Right cardiac atrium (tissue), 5 donors: ENCODE results near the gene ADAMTS2. TPM values are rescaled to one million over a fixed set of nuclear protein-coding genes. Genes with fewer than 3 reads are reported as not detected.
"Not testable (repeated sequence)": the region's sequence is repeated elsewhere in the genome, so short reads cannot be mapped to it uniquely, and the experiment has no call there.

Experiments used
- ATAC-seq, 2 donors: fragments of 200-7000 bp; cut with Tn5 transposase; one replicate each; pipeline versions ENCODE4 v1.8.0 to v1.9.1; 2020; ENCODE audit warnings: moderate library complexity in 2 of 2, mild to moderate bottlenecking in 1 of 2
- DNase-seq, 3 donors: peaks; one replicate each; pipeline ENCODE4 v3.0.0-alpha.2; 2020
- H3K27ac ChIP-seq: one replicate; pipeline ENCODE4 v1.5.1; 2013; ENCODE audit warnings: mild to moderate bottlenecking, low read length, control low read depth, moderate library complexity
- H3K27me3 ChIP-seq: one replicate; pipeline ENCODE4 v1.6.1; 2013; ENCODE audit not compliant: control insufficient read depth, insufficient read depth
- H3K4me1 ChIP-seq: one replicate; pipeline ENCODE4 v1.6.1; 2013; ENCODE audit warnings: low read length; ENCODE audit not compliant: control insufficient read depth, insufficient read depth
- H3K4me3 ChIP-seq: one replicate; pipeline ENCODE4 v1.5.1; 2013; ENCODE audit warnings: low read length, control low read depth
- H3K9me3 ChIP-seq: one replicate; pipeline ENCODE4 v1.6.1; 2013; ENCODE audit warnings: low read length; ENCODE audit not compliant: control insufficient read depth
- WGBS: extraction: QIAGEN DNeasy Blood & Tissue Kit; methylation state at CpG from one replicate; pipeline ENCODE4 v1.1.7; 2013; 5-methylcytosine and 5-hydroxymethylcytosine counted together
- intact Hi-C, 4 donors: fragments of 100-400 bp; cut with DNase I; formaldehyde crosslinking; loops; one replicate each; pipeline versions ENCODE4 v1.11.0 to v1.14.0; 2022 to 2023
- polyA plus RNA-seq: library from polyadenylated mRNA; stranded (reverse); fragments of 200-250 nt; gene quantifications from one replicate; pipeline ENCODE4 v1.2.3, GENCODE V29; 2013
- total RNA-seq, 4 donors: library from RNA; stranded (reverse); fragmentation: NEBNext Ultra II Directional; extraction: Animal tissue kit (Norgen Biotek cat#: 25700); gene quantifications; one replicate each; pipeline ENCODE4 v1.2.1, GENCODE V29; 2021
- donor health status: healthy with polysubstance abuse.
- donor health status: DM: no; HTN: yes; CAD: no.
- donor health status: DM: no; HTN: no; CAD: no.
- donor health status: DM: no; HTN: yes; CAD: no; lungs with severe emphysema.
- donor health status: DM: yes; HTN: yes; CAD: no.

Gene ADAMTS2
- total and polyA plus RNA-seq, 5 donors, result 7.0 to 23.2 (median 14.7) TPM

DNA sequence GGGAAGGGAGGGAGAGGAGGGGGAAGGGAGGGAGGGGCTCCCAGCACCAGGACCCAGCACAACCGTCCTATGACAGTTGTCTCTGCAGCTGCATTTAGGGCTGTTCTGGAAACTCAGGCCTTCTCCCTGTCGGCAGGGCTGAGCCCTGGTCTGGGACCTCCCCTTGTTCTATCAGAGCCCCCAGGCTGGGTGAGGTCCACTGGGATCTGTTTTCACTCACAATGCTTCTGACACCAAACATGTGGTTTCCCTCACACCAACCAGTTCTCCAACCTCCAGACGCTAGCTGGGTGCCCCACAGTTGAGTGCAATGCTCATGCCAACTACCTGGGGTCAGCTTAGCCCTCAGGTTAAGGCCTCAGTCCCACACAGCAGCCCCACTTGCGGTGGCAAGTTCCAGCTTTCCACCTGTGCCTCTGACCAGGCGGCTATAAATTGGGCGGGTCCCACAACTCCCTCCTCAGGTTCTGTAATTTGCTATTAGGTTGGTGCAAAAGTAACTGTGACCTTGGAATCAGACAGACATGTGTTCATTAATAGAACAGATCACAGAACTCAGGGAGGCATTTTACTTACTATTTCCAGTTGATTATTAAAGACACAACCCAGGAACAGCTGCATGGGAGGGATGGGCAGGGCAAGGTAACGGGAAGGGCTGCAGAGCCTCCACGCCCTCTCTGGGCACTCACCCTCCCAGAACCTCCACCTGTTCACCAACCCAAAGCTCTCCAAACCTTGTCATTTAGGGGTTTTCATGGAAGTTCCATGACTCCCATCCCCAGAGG is 13.5 kb downstream of the ADAMTS2 start:
- Histone ChIP-seq H3K27ac (no peak overlapping the region), H3K9me3 (no peaks in the 10 kb centered on the region), H3K4me1 (no peaks in the 10 kb centered on the region), H3K4me3 (no peak overlapping the region), H3K27me3 (no peaks in the 10 kb centered on the region)
- DNase-seq (peak; percentile 6 to 25 (median 21)), ATAC-seq (no peak)
- intact Hi-C loops, result no loop called here
- WGBS, result 76% methylated on average over 8 of the region's 8 CpGs

DNA sequence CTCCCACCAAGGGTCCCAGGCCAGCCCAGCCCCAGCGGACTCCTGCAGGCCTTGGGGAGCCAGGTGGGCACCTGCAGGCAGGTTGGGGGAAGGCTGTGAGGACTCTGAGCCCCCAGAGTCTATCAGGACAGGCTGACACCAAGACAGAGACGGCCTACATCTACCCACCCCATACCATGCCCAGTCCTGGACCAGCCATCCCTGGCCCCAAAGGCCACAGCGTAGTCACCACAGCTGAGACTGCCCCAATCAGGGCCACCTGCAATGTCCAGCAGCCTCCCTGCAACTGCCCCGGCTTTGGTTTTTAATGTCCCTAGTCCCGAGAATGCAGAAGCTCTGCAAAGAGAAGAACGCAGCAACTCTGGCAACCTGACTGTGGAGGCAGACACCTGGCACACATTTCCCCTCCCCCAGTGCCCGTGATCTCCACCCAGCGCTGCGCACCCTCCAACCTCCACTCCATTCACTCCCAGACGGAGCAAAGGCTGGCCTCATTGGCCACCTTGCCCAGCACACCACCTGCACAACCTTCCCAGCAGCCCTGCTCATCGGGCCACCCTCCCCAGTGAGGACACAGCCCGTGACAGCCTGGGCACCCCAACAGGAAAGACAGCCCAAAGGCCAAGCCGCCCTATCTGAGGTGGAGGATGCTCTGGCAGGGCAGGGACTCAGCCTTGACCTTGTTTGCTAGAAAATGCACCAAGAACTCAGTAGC is 14.9 kb downstream of the ADAMTS2 start:
- no peaks in the 10 kb centered on the region for H3K9me3 ChIP-seq
- H3K4me3 ChIP-seq, result no peak overlapping the region
- 87% methylated on average over 13 of the region's 13 CpGs for WGBS
- no peaks in the 10 kb centered on the region for H3K27me3 ChIP-seq
- no peaks in the 10 kb centered on the region for H3K4me1 ChIP-seq
- no peak overlapping the region for H3K27ac ChIP-seq
- intact Hi-C loops, result no loop called here
- no peak for ATAC-seq
- peak; percentile 5 to 41 (median 28) for DNase-seq

DNA sequence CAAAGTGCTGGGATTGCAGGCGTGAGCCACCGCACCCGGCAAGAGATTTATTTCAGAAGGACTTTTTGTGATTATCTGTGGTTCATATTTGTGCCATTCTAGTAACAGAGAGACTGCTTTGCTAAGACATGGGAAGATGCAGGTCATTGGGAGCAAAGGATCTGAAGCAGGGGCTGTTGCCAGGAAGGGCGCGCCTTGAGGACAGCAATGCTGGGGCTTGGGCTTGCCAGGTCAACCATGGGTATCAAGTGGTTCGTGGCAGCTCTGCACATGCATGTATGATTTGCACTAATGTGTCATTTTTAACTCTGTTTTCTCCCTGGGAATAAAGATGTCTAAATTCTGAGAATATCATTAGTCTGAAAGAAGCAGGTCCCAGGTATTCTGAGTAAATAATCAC is 17.0 kb downstream of the ADAMTS2 start:
- no peaks in the 10 kb centered on the region for H3K4me1 ChIP-seq
- no peaks in the 10 kb centered on the region for H3K27me3 ChIP-seq
- H3K4me3 ChIP-seq, result no peak overlapping the region
- intact Hi-C loops, result no loop called here
- H3K9me3 ChIP-seq, result no peaks in the 10 kb centered on the region
- H3K27ac ChIP-seq, result no peak overlapping the region
- 94% methylated on average over 6 of the region's 6 CpGs for WGBS
- ATAC-seq, result no peak
- DNase-seq, result peak in 2 of 3 donors; percentile 2

DNA sequence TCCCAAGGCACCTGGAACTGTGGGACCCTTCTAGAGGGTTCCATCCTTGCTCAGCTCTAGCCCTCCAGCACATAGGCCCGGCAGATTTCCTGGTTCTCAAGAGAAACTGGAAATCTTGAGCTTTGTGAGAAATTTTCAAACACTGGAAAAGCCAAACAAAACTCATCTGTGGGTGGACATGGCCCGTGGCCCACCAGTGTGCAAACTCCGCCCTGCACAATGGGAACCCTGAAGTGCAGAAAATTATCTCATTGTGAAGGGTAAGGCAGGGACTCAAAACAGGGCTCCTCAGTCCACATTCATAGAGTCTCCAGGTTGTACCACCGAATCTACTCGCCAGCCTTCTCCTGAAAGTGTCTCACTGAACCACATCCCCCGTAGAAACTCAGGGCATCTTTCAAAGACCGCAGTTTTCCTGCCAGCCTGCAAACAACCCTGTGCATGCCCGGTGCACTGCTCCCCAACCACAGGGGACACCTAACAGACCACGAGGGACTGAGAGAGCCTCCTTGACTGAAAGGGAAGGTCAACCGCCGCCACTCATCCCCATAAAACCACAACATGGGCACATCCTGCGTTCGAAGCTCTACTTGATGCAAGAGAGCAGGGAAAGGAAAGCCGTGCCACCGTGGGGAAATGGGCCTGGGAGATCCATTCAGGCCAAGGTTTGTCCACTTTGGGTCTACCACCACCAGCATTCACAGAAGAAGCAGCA is 18.1 kb downstream of the ADAMTS2 start:
- DNase-seq (peak; percentile 6 to 64 (median 52)), ATAC-seq (peak in 1 of 2 donors; percentile 4)
- intact Hi-C loops, result no loop called here
- Histone ChIP-seq H3K27ac (peak overlapping the region; percentile 5), H3K4me3 (no peak overlapping the region), H3K4me1 (no peaks in the 10 kb centered on the region), H3K9me3 (no peaks in the 10 kb centered on the region), H3K27me3 (no peaks in the 10 kb centered on the region)
- WGBS, result 77% methylated on average over 15 of the region's 15 CpGs

DNA sequence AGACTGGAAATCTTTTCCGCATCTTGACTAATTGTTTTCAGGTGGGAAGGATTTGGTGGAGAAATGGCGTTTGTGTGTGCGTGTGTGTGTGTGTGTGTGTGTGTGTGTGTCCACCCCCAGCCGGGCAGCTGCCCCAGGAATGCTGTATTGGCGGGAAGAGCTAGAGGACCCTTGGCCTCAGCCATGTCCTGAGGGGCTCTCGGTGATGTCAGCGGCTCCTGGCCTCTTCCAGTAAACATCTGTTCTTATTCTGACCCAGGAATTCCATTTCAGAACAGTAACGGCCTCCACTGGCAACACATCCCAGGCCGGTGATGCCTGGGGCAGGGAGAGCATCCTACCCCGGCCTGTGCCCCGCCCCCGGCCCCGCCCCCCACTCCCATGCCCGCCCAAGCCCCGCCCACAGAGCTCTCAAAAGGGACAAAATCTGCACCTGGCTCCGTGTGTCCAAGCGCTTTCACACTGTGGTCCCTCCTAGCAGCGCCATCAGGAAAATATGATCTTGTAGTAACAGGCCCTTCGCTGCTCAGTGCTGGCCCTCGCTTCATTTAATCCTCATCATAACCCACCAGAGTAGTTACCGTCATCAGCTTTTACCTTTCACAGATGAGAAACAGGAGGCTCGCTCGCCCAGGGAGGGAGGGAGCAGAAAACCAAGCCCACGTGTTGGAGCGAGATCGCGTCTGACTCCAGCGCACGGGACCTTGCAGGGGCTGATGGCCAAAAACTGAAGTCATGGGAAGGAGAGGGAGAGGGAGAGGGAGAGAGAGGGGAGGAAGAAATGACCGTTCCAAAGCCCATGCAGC is 18.9 kb downstream of the ADAMTS2 start:
- ATAC-seq (peak; percentile 86 to 88), DNase-seq (peak; percentile 83 to 93 (median 89))
- no peak overlapping the region for H3K4me3 ChIP-seq
- H3K27ac ChIP-seq, result peak overlapping the region; percentile 5
- H3K27me3 ChIP-seq, result no peaks in the 10 kb centered on the region
- intact Hi-C loops, result no loop called here
- H3K4me1 ChIP-seq, result no peaks in the 10 kb centered on the region
- 31% methylated on average over 30 of the region's 30 CpGs for WGBS
- no peaks in the 10 kb centered on the region for H3K9me3 ChIP-seq

DNA sequence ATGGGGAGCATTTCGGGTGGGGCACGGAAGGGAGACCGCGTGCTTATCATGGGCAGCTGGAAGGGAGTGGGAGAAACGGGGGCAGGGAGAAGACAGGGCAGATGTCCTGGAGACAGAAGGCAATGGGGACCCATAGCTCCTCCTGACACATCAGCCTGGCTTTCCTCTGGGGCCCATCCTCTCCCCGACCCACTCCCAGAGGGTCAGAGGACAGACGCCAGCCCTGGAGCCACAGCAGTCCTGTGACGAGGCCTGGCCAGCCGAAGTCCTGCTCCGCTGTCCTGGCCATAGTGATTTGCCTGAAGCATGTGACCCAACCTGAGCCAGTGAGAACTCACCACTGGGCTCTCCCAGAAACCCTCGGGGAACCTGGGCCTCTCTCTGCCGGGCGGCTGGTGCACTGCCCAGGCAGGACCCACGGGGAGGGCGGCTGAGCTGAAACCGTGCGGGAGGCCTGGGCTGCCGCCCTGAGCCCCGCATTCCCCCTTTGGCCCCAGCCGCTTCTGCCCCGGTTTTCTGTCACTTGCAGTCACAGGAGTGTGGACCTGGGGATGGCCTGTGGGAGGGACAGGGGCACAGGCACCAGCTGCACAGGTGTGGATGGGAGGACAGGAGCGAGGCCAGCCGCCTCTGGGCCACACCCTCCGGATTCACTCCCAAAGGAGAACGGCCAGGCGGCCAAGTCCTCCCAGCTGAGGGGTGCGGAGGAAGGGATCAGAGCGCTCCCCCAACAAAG is 19.8 kb downstream of the ADAMTS2 start:
- no peaks in the 10 kb centered on the region for H3K9me3 ChIP-seq
- no peaks in the 10 kb centered on the region for H3K4me1 ChIP-seq
- peak; percentile 21 to 65 (median 61) for DNase-seq
- intact Hi-C loops, result no loop called here
- ATAC-seq, result peak; percentile 6 to 41
- H3K27me3 ChIP-seq, result no peaks in the 10 kb centered on the region
- WGBS, result 80% methylated on average over 28 of the region's 28 CpGs
- no peak overlapping the region for H3K27ac ChIP-seq
- no peak overlapping the region for H3K4me3 ChIP-seq

DNA sequence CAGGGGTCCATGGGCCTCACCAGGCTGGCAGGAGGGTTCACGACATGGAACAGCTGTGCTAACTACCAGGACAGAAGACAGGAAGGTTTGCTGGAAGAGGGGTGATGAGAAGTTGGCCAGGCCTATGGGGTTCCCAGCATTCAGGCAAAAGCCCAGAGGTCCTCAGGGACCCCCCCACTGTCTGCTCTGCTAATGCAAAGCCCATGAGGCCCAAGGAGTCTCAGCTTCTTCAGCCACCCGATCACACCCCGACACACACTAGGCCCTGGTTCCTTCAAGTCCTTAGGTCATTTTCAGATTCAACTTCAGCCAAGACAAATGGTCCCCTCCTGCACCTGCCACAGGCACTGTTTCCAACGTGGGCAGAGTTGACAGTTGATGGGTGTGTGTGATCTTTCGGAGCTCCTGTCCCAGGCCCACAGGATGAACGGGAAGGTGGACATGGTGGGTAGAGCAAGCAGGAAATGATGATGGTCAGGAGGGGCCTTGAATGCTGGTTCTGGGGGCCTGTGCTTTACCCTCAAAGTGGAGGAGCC is 20.4 kb downstream of the ADAMTS2 start:
- intact Hi-C loops, result no loop called here
- 87% methylated on average over 6 of the region's 6 CpGs for WGBS
- ATAC-seq (no peak), DNase-seq (peak; percentile 5 to 18 (median 13))
- Histone ChIP-seq H3K27me3 (no peaks in the 10 kb centered on the region), H3K9me3 (no peaks in the 10 kb centered on the region), H3K27ac (no peak overlapping the region), H3K4me1 (no peaks in the 10 kb centered on the region), H3K4me3 (no peak overlapping the region)

DNA sequence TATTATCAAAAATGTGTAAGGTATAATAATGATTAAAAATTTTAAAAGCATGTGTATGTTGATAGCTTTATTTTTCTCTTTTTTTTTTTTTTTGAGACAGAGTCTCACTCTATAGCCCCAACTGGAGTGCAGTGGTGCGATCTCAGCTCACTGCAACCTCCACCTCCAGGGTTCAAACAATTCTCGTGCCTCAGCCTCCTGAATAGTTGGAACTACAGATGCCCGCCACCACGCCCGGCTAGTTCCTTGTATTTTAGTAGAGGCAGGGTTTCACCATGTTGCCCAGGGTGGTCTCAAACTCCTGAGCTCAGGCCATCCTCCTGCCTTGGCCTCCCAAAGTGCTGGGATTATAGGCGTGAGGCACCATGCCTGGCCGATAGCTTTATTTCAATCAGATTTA is 20.9 kb downstream of the ADAMTS2 start:
- H3K4me1 ChIP-seq, H3K4me3 ChIP-seq, intact Hi-C loops, ATAC-seq, H3K27me3 ChIP-seq, H3K27ac ChIP-seq, H3K9me3 ChIP-seq: not testable (repeated sequence)
- WGBS, result 93% methylated on average over 7 of the region's 7 CpGs
- peak; percentile 7 to 21 (median 18) for DNase-seq

DNA sequence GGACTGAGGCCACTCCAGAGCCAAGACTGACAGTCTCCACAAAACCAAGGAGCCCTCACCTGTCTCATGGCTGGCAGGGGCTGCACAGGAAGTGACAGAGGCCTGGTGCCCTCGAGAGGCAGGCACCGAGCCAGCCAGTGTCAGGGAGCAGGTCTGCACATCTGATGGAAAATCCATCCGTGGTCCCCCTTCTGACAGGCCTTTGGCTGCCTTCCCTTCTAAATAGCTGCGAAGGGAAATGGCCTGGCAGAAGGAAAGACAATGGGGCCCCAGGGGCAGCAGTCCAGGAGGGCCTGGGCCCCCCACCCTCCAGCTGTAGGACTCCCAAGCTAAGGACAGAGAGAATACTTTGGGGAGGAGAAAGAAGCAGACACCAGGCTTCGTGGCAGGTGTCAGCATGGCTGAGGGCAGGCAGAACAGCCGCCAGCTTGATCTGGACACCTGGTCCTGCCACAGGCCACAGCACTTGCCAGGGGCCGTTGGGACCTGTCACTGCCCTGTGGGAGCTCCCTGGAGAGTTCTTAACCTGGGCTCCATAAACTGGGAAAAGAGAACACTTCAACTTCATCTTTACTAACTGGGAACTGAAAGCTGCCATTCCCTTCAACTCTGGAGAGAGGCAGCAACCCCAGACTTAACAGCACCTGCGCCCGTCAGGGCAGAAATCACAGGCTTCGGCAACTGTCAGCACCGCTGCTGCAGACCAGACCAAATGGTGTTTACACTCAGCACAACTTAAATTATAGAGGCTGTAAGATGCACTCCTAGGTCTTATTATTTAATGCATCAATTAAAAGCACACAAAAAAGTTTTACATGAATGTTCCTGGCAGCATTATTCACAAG is 22.0 kb downstream of the ADAMTS2 start:
- 50% methylated on average over 11 of the region's 11 CpGs for WGBS
- H3K9me3 ChIP-seq, result no peaks in the 10 kb centered on the region
- no peak for ATAC-seq
- DNase-seq, result peak; percentile 9 to 42 (median 30)
- no peaks in the 10 kb centered on the region for H3K27me3 ChIP-seq
- H3K4me3 ChIP-seq, result no peak overlapping the region
- H3K4me1 ChIP-seq, result no peaks in the 10 kb centered on the region
- intact Hi-C loops, result no loop called here
- H3K27ac ChIP-seq, result no peak overlapping the region
